CD1c-positive myeloid dendritic cell (primary cell): Measurements from ENCODE around the gene GUK1.
"Not testable (repeated sequence)": the region's sequence is repeated elsewhere in the genome, so short reads cannot be mapped to it uniquely, and the experiment has no call there.

Experiments used
- DNase-seq: peaks from one replicate; pipeline ENCODE4 v3.0.0-alpha.2; 2016; ENCODE audit errors: extremely low spot score

The GUK1 gene

GRCh38 chr1:228162286-228163006, 22.4 kb downstream of the GUK1 start:
- DNase-seq = no peak

GRCh38 chr1:228163007-228163753, 23.1 kb downstream of the GUK1 start:
- DNase-seq = peak; percentile 56

DNA sequence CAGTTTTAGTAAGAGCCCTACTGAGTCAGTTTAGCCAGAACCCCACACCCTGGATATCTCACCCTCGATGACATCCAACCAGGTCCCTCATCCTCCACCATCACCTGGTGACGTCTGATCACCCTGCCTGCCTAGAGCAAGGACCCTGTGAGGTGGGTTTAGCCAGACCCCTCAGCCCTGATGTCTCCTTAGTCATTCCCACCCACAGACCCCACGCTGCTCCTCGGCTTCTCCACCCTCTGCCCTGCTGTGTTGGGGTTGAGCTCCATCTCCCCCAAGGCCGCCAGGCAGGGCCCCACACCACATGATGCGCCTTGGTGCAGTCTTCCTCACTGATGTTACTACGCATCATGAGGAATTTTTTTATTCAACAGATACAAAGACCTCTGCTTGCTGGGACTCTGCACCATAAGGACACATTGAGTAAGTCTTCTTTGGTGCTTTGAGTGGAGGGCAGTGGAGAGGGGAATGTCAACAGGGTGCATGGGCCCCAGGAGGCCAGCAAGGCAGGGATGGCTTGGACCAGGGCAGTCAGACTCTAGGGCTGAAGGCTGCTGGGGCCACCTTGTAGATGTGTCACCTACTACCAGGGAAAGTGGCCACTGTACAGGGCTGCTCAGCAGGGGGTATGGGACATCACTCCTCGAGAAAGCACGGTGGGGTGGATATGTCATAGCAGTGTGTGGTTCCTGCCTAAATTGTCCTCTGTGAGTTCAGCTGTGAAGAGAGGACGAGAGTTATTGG, 23.9 kb downstream of the GUK1 start:
- no peak for DNase-seq

DNA sequence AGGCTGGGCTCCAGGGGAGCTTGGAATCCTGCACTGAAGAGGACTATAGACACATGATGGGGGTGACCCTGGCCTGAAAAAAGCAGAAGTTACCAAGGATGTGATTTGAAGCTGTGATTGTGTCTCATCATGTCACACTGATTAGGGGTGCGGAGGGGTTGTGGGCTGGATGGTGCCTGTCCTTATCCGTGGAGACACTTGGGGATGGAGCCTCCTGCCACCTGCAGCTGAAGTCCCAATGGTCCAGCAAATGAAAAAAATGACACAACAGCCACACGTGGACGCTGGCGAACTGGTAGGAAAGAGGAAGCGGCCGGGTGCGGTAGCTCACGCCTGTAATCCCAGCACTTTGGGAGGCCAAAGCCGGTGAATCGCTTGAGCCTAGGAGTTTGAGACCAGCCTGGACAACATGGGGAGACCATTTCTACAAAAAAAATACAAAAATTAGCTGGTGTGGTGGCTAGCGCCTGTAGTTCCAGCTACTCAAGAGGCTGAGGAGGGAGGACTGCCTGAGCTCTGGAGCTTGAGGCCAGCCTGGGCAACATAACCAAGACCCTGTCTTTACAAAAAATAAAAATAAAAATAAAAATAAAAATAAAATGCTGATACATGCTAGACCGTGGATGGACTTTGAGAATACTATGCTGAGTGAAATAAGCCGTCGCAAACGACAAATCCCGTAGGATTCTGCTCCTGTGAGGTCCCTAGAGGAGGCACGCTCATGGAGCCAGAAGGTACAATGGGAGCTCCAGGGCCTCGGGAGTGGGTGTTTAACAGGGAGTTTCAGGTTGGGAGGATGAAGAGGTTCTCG, 24.7 kb downstream of the GUK1 start:
- DNase-seq = peak; percentile 74

GRCh38 chr1:228165372-228166169, 25.5 kb downstream of the GUK1 start, which contains the start of gene IBA57:
Gene IBA57 (plus strand): TSS chr1:228165804. CDS start chr1:228165817, 13 bp downstream.
- DNase-seq = peak; percentile 100

DNA sequence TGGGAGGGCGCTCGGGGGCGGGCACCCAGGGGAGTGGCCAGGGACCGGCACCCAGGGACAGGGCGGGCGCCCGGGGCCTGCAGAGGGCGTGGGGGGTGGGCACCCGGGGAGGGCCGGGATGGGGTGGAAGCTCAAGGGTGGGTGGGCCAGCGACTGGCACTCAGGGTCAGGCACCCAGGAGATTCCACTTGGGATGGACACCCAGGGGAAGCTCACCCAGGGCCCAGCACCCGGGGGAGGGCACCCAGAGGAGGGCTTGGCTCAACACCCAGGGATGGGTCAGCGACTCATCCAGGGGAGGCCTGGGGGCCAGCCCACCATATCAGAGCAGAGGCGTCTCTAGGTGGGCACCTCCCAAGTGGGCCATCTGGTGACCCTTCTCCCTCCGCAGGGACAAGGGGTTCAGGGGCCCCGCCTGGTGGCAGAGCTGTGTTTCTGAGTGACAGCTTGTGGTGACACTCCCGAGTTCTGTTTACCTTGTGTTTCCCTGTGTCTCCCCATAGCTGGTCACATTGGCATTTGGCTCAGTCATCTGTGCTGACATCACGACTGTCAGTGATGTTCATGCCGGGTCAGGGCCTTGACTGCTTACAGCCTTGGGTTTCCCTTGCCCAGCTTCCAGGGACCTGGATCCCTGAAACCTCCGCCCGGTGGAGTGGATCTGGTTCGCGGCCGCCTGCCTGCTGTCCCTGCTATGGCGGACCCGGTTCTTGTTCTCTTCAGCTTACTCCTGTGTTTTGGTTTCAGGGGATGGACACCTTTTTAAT, 26.3 kb downstream of the GUK1 start:
- DNase-seq = peak; percentile 81

DNA sequence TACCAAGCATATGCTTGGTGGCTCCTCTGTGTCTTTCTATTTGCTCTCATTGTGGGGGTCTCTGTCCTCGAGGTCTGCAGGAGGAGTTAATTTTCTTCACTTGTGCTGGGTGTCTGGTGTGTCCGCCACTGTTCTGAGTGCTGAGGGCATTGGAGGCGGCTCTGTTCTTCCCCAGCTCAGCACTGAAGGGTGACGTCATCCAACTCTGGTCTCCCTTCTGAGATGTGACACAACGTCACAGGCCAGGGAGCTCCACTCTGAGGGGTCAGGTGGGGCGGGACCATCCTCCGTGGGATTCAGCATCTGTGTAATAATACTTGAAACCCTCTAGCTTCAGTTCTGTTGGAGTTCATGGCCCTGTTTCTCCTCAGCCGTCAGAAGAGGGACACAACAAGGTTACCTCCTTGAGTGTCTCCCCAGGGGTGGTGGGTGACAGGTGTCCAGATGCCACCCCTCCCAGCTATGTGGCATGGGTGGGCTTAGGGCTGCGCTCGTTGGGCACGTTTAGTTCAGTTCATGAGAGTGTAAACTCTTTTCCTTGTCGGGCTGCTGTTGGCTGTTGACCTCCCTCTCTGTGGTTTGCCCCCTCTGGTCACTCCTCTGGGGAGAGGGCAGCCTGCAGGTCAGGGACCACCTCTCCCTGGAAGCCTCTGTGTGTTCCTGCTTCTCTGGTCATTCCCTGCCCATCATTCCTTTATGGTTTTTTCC, 28.6 kb downstream of the GUK1 start:
- DNase-seq = no peak

GRCh38 chr1:228169345-228169744, 29.3 kb downstream of the GUK1 start:
- DNase-seq = no peak

DNA sequence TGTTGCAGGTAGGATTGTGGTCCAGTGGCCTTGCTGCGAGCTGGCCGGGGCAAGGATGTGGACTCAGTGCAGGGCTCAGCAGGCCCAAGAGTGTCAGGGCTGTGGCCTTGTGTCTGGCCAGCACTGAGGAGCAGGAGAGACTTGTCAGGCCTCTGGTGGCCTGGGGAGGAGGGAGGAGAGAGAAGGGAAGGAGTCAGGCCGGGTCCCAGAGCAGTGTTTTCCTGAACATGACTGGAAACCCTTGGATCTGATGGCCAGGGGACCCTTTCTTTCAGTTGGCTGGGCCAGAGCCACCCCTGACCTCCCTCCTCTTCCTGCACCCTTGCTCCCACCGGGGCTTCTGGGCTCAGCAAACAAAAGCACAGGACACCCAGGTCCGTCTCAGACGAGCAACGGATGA, 30.6 kb downstream of the GUK1 start:
- DNase-seq = no peak

DNA sequence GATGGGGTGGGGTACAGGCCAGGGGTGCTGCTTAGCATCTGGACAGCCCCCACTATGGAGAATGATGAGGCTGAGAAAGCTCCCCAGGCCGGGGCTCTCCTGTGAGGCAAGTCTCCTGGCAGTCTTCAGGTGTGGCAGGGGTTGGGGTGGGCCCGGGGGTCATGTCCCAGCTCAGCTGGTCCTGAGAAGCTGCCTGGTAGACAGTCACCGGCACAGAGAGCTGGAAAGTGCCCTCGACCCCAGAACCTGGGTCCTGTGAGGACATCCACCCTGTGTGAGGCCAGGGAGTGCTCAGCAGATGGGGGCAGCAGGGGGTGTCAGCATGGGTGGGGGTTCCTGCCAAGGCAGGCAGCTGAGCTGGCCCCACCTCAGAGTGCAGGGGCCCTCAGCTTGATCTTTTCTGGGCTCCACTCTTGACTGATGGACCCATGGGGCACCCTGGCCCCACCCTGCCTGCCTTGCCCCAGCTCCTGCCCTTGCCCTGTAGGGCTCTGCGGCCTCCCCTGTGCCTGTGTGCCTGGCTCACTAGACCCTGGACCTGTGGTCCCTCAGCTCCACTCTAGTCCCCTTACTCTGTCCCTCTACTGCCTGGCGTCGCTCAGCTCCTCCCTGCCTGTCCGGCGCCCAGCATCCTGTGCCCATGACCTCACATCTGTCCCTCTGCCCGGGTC, 31.3 kb downstream of the GUK1 start:
- no peak for DNase-seq

GRCh38 chr1:228172591-228173527, 32.8 kb downstream of the GUK1 start:
- no peak for DNase-seq

GRCh38 chr1:228173528-228174481, 33.7 kb downstream of the GUK1 start:
- DNase-seq = not testable (repeated sequence)

GRCh38 chr1:228174482-228175315, 34.6 kb downstream of the GUK1 start:
- DNase-seq = no peak

DNA sequence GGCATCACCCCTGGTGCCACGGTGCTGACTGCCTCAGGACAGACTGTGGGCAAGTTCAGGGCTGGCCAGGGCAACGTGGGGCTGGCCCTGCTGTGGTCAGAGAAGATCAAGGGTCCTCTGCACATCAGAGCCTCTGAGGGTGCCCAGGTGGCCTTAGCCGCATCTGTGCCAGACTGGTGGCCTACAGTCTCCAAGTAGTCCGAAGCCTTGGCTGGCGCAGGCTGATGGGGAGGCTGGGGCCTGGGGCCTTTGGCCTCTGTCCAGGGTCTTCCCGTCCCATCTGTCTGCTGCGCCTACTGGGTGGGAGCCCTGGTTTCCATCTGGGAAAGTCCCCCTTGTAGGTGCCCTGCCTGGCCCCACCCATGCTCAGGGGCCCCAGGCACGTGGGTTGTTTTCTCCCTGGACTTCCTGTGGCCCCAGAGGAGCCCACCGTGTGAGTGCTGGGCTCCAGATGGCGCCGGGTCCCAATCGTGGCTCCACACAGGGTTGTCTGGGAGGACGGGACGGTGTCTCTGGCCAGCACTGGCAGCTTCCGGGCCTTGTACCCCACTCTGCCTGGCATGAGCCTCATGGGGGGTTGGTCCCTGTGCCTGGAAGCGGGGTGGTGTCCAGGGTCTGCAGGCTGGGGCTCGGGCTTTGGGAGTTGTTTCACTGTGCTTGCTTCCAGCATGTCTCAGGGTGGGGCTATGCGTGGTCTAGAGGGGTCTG, 35.4 kb downstream of the GUK1 start:
- no peak for DNase-seq

GRCh38 chr1:228176024-228176395, 35.9 kb downstream of the GUK1 start:
- DNase-seq = no peak
